Measurements from ENCODE around the gene TGM2. TPM values are rescaled to one million over a fixed set of nuclear protein-coding genes. Genes with fewer than 3 reads are reported as not detected.

Gene TGM2
- polyA plus RNA-seq (2011; rRNA removed) (173 TPM in 2 replicates), polyA plus RNA-seq (2017; fragmentation: RNase III; extraction: RNeasy Plus Mini Kit Qiagen cat#74134 plus additional on column Dnase treatment) (348 to 469 TPM (median 441 TPM) in 3 replicates), polyA minus RNA-seq (2011; rRNA and poly(A)+ RNA removed) (181 and 216 TPM in 2 replicates)
- polyA plus RNA-seq (2012; cell fraction: cytosol; rRNA removed) = 164 and 192 TPM in 2 replicates
- polyA plus RNA-seq (2012; cell fraction: nucleus; rRNA removed) = 241 and 325 TPM in 2 replicates

GRCh38 chr20:38165089-38165965, at the start of gene TGM2:
TSS of gene TGM2 (minus strand) at chr20:38165270. CDS start at chr20:38165198, 72 bp downstream.
- H3K9me3 ChIP-seq = no peaks in the 10 kb centered on the region
- peaks cover 84% of the 10 kb centered on the region for H3K4me1 ChIP-seq
- peak within 1 kb of the TSS; percentile 91 to 93 for H3K27ac ChIP-seq
- 43% methylated on average over 12 of the region's 46 CpGs for WGBS (ENCODE audit: missing lambda C conversion rate)
- DNase-seq (ENCODE audit: low read depth in 1 of 2, low spot score in 1 of 2) (peak; percentile 73 to 86), ATAC-seq (peak; percentile 68 to 88), FAIRE-seq (no peak)
- CTCF ChIA-PET = interaction anchor here (0.8 to 32.6 kb wide), 29 partner anchors 8 to 601 kb away, joined by 3 to 818 read pairs (median 5); no protein-coding TSS in a partner anchor
- H3K4me2 ChIP-seq = peak within 1 kb of the TSS; percentile 84
- H3K4me3 ChIP-seq = peak within 1 kb of the TSS; percentile 62
- POLR2A ChIA-PET = interaction anchor here (1.0 kb wide), 1 partner anchor 54 kb away, joined by 3 read pairs; no protein-coding TSS in a partner anchor
- no peak for TF ChIP-seq CHD2 (IDR thresholded peaks at IDR 0.05; ENCODE audit: low read length, partially characterized antibody)
- no peak for TF ChIP-seq HDAC2 (IDR thresholded peaks at IDR 0.05)
- TF ChIP-seq, protein P1, sequence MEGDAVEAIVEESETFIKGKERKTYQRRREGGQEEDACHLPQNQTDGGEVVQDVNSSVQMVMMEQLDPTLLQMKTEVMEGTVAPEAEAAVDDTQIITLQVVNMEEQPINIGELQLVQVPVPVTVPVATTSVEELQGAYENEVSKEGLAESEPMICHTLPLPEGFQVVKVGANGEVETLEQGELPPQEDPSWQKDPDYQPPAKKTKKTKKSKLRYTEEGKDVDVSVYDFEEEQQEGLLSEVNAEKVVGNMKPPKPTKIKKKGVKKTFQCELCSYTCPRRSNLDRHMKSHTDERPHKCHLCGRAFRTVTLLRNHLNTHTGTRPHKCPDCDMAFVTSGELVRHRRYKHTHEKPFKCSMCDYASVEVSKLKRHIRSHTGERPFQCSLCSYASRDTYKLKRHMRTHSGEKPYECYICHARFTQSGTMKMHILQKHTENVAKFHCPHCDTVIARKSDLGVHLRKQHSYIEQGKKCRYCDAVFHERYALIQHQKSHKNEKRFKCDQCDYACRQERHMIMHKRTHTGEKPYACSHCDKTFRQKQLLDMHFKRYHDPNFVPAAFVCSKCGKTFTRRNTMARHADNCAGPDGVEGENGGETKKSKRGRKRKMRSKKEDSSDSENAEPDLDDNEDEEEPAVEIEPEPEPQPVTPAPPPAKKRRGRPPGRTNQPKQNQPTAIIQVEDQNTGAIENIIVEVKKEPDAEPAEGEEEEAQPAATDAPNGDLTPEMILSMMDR (IDR thresholded peaks at IDR 0.05) = peak; percentile 88
- no peak for TF ChIP-seq RARB (CRISPR knock-in tag; IDR thresholded peaks at IDR 0.05)
- peak; percentile 89 for TF ChIP-seq POLR2A (IDR thresholded peaks at IDR 0.05; ENCODE audit: low read length)
- no peak for TF ChIP-seq FOSB (CRISPR knock-in tag; IDR thresholded peaks at IDR 0.05)
- no peak for TF ChIP-seq RNF2 (IDR thresholded peaks at IDR 0.05; ENCODE audit: borderline replicate concordance, low read depth)
- TF ChIP-seq RCOR1 (IDR thresholded peaks at IDR 0.05; ENCODE audit: low read depth, low read length) = no peak
- no peak for TF ChIP-seq NFE2L2 (conservative IDR thresholded peaks at IDR 0.05; ENCODE audit: low read length)
- no peak for TF ChIP-seq ZC3H11A (IDR thresholded peaks at IDR 0.05)
- no peak for TF ChIP-seq NPAS2 (CRISPR knock-in tag; IDR thresholded peaks at IDR 0.05; ENCODE audit: borderline replicate concordance)
- TF ChIP-seq, protein P2, sequence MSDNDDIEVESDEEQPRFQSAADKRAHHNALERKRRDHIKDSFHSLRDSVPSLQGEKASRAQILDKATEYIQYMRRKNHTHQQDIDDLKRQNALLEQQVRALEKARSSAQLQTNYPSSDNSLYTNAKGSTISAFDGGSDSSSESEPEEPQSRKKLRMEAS (IDR thresholded peaks at IDR 0.05) = no peak
- TF ChIP-seq ELK1 (IDR thresholded peaks at IDR 0.05; ENCODE audit: low read depth, low read length) = no peak
- TF ChIP-seq CHD4 (IDR thresholded peaks at IDR 0.05; ENCODE audit: borderline replicate concordance) = no peak
- TF ChIP-seq BHLHE40 (IDR thresholded peaks at IDR 0.05; ENCODE audit: low read depth, low read length) = no peak
- TF ChIP-seq FOXS1 (CRISPR knock-in tag; IDR thresholded peaks at IDR 0.05) = no peak
- TF ChIP-seq JUN (IDR thresholded peaks at IDR 0.05) = peak; percentile 54 to 95; a peak in 3 of 5 replicates
- peak; percentile 80 to 93 for TF ChIP-seq RAD21 (conservative IDR thresholded peaks at IDR 0.05 in 1 of 2, IDR thresholded peaks at IDR 0.05 in 1 of 2)
- TF ChIP-seq, protein P3, sequence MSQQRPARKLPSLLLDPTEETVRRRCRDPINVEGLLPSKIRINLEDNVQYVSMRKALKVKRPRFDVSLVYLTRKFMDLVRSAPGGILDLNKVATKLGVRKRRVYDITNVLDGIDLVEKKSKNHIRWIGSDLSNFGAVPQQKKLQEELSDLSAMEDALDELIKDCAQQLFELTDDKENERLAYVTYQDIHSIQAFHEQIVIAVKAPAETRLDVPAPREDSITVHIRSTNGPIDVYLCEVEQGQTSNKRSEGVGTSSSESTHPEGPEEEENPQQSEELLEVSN (IDR thresholded peaks at IDR 0.05; ENCODE audit: borderline replicate concordance, low read depth) = no peak
- TF ChIP-seq TFCP2L1 (CRISPR knock-in tag; IDR thresholded peaks at IDR 0.05) = no peak
- TF ChIP-seq HES2 (IDR thresholded peaks at IDR 0.05) = no peak
- TF ChIP-seq MYC (IDR thresholded peaks at IDR 0.05; ENCODE audit: borderline replicate concordance, low read length) = no peak
- TF ChIP-seq, protein P4, sequence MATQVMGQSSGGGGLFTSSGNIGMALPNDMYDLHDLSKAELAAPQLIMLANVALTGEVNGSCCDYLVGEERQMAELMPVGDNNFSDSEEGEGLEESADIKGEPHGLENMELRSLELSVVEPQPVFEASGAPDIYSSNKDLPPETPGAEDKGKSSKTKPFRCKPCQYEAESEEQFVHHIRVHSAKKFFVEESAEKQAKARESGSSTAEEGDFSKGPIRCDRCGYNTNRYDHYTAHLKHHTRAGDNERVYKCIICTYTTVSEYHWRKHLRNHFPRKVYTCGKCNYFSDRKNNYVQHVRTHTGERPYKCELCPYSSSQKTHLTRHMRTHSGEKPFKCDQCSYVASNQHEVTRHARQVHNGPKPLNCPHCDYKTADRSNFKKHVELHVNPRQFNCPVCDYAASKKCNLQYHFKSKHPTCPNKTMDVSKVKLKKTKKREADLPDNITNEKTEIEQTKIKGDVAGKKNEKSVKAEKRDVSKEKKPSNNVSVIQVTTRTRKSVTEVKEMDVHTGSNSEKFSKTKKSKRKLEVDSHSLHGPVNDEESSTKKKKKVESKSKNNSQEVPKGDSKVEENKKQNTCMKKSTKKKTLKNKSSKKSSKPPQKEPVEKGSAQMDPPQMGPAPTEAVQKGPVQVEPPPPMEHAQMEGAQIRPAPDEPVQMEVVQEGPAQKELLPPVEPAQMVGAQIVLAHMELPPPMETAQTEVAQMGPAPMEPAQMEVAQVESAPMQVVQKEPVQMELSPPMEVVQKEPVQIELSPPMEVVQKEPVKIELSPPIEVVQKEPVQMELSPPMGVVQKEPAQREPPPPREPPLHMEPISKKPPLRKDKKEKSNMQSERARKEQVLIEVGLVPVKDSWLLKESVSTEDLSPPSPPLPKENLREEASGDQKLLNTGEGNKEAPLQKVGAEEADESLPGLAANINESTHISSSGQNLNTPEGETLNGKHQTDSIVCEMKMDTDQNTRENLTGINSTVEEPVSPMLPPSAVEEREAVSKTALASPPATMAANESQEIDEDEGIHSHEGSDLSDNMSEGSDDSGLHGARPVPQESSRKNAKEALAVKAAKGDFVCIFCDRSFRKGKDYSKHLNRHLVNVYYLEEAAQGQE (IDR thresholded peaks at IDR 0.05) = no peak; the same call in 1 of the 2 replicates
- no peak for TF ChIP-seq KDM1A (IDR thresholded peaks at IDR 0.05; ENCODE audit: low read depth)
- TF ChIP-seq BCL3 (IDR thresholded peaks at IDR 0.05) = peak; percentile 82; the same call in 2 of the 3 replicates
- peak; percentile 94 for TF ChIP-seq SMC3 (IDR thresholded peaks at IDR 0.05)
- TF ChIP-seq, protein P5, sequence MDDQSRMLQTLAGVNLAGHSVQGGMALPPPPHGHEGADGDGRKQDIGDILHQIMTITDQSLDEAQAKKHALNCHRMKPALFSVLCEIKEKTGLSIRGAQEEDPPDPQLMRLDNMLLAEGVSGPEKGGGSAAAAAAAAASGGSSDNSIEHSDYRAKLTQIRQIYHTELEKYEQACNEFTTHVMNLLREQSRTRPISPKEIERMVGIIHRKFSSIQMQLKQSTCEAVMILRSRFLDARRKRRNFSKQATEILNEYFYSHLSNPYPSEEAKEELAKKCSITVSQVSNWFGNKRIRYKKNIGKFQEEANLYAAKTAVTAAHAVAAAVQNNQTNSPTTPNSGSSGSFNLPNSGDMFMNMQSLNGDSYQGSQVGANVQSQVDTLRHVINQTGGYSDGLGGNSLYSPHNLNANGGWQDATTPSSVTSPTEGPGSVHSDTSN (IDR thresholded peaks at IDR 0.05) = no peak
- TF ChIP-seq ZFP36 (IDR thresholded peaks at IDR 0.05; ENCODE audit: borderline replicate concordance, partially characterized antibody) = no peak
